ENCODE data around the gene KCND2. TPM values are rescaled to one million over a fixed set of nuclear protein-coding genes. Genes with fewer than 3 reads are reported as not detected.

The KCND2 gene
- total and polyA plus RNA-seq, 2 of the 8 experiments (the other 6 are each of a cell fraction or from before 2014, with no cell fraction given), result 4.6 to 7.7 TPM

DNA sequence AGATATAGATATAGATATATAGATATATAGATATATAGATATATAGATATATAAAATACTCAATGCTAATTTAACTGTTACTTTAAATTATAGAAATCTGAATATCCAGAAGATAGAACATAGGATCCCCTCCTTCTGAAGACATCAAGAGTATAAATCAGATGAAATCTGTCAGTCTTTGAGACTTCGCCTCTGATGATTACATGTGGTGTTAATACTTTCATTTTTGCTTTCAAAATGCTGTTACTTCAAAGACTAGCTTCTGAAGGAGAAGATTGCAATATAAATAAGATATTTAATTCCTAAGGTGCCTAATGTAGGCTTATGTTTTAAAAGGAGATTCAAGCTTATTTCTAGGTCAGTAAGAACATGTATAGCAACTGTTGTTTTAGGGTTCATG, 404.6 kb downstream of the KCND2 start:
- H2AFZ ChIP-seq (ENCODE audit: low read length), result no peak overlapping the region
- CTCF ChIA-PET (ENCODE audit: partially characterized antibody), result no interaction called here
- no peak overlapping the region for H3K18ac ChIP-seq (ENCODE audit: extremely low read depth, low read length)
- no peaks in the 10 kb centered on the region for H3K79me1 ChIP-seq (ENCODE audit: low read depth, low read length)
- H3K4me2 ChIP-seq (ENCODE audit: insufficient read depth in 1 of 2, low read depth in 2 of 2, low read length in 2 of 2), result no peak overlapping the region
- H3K23me2 ChIP-seq (ENCODE audit: low read depth, low read length), result no peaks in the 10 kb centered on the region
- H2BK120ac ChIP-seq (replicated peaks; ENCODE audit: low read depth, low read length), result no peak overlapping the region
- H2AK5ac ChIP-seq (ENCODE audit: low read depth, low read length), result no peak overlapping the region
- no peak overlapping the region for H4K5ac ChIP-seq (ENCODE audit: insufficient read length, low read depth, low read length)
- H3K79me2 ChIP-seq (ENCODE audit: control insufficient read depth in 1 of 2, insufficient read depth in 2 of 2, low read length in 2 of 2), result no peaks in the 10 kb centered on the region
- DNase-seq (ENCODE audit: low read depth in 1 of 2, low spot score in 2 of 2) (no peak), FAIRE-seq (no peak)
- H4K91ac ChIP-seq (replicated peaks; ENCODE audit: insufficient read length, low read length), result no peak overlapping the region
- H3K14ac ChIP-seq (ENCODE audit: insufficient read length), result no peak overlapping the region
- POLR2A ChIA-PET (ENCODE audit: partially characterized antibody), result no interaction called here
- 85% methylated on average over 1 of the region's 1 CpG; no CpG with 5 or more reads in 1 of the 2 experiments for WGBS, 2 experiments (ENCODE audit: extremely low coverage in 1 of 2, insufficient coverage in 1 of 2, insufficient read length in 1 of 2, insufficient replicate concordance in 2 of 2, low coverage in 1 of 2, low lambda C conversion rate in 2 of 2, missing lambda C conversion rate in 1 of 2)
- H2BK15ac ChIP-seq (ENCODE audit: low read length), result no peak overlapping the region
- H3K56ac ChIP-seq (replicated peaks; ENCODE audit: insufficient read length, low read depth, low read length), result no peak overlapping the region
- no peak overlapping the region for H2BK20ac ChIP-seq (ENCODE audit: low read length)
- H2BK5ac ChIP-seq (ENCODE audit: low read depth, low read length), result no peak overlapping the region
- H3K9ac ChIP-seq (replicated peaks in 1 of 4; ENCODE audit: extremely low read depth in 1 of 4, low read depth in 3 of 4, low read length in 3 of 4), result no peak overlapping the region
- no peaks in the 10 kb centered on the region for H3K4me1 ChIP-seq (replicated peaks in 1 of 4; ENCODE audit: control insufficient read depth in 3 of 4, insufficient read depth in 4 of 4, low read length in 3 of 4)
- no peak overlapping the region for H3K4me3 ChIP-seq (ENCODE audit: extremely low read depth in 1 of 4, insufficient read depth in 2 of 4, low read depth in 3 of 4, low read length in 4 of 4)
- no peak overlapping the region for H3K23ac ChIP-seq (ENCODE audit: insufficient read length)
- no peaks in the 10 kb centered on the region for H4K20me1 ChIP-seq (replicated peaks in 1 of 2; ENCODE audit: control insufficient read depth in 1 of 2, insufficient read depth in 2 of 2, low read length in 2 of 2)
- H3K9me3 ChIP-seq (ENCODE audit: insufficient read depth in 2 of 2, low read depth in 1 of 2, low read length in 1 of 2), result no peaks in the 10 kb centered on the region
- H3K36me3 ChIP-seq (ENCODE audit: control insufficient read depth in 2 of 4, insufficient read depth in 4 of 4, low read length in 3 of 4), result no peaks in the 10 kb centered on the region
- no peak overlapping the region for H4K8ac ChIP-seq (ENCODE audit: extremely low read depth, insufficient read depth, low read length)
- no peaks in the 10 kb centered on the region for H3K27me3 ChIP-seq (replicated peaks in 1 of 4; ENCODE audit: control insufficient read depth in 3 of 4, extremely low read depth in 1 of 4, insufficient read depth in 3 of 4, low read length in 3 of 4)
- H3K4ac ChIP-seq (replicated peaks; ENCODE audit: insufficient read length, low read depth, low read length), result no peak overlapping the region
- H2BK12ac ChIP-seq (ENCODE audit: low read depth, low read length), result no peak overlapping the region
- no peak overlapping the region for H3K27ac ChIP-seq (ENCODE audit: low read depth, low read length)
- TF ChIP-seq RAD21 (IDR thresholded peaks at IDR 0.05 in 1 of 2, conservative IDR thresholded peaks at IDR 0.05 in 1 of 2; ENCODE audit: low read depth in 2 of 2, low read length in 2 of 2), result no peak
- TF ChIP-seq TEAD4 (IDR thresholded peaks at IDR 0.05; ENCODE audit: low read depth, low read length), result no peak
- TF ChIP-seq, protein P1, sequence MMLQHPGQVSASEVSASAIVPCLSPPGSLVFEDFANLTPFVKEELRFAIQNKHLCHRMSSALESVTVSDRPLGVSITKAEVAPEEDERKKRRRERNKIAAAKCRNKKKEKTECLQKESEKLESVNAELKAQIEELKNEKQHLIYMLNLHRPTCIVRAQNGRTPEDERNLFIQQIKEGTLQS (IDR thresholded peaks at IDR 0.05; ENCODE audit: insufficient read depth, low read depth, low read length), result no peak
- no peak for TF ChIP-seq NANOG (IDR thresholded peaks at IDR 0.05; ENCODE audit: insufficient read depth, low read depth, low read length, poor library complexity, severe bottlenecking)
- TF ChIP-seq JUND (IDR thresholded peaks at IDR 0.05; ENCODE audit: low read length), result no peak
- no peak for TF ChIP-seq RFX5 (IDR thresholded peaks at IDR 0.05; ENCODE audit: borderline replicate concordance, low read depth, low read length)
- TF ChIP-seq, protein P2, sequence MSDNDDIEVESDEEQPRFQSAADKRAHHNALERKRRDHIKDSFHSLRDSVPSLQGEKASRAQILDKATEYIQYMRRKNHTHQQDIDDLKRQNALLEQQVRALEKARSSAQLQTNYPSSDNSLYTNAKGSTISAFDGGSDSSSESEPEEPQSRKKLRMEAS (IDR thresholded peaks at IDR 0.05), result no peak
- TF ChIP-seq ZNF274 (IDR thresholded peaks at IDR 0.05; ENCODE audit: borderline replicate concordance, extremely low read depth, low read length), result no peak
- no peak for TF ChIP-seq CBX8 (IDR thresholded peaks at IDR 0.05; ENCODE audit: borderline replicate concordance, low read depth, low read length)
- no peak for TF ChIP-seq EZH2 (IDR thresholded peaks at IDR 0.05; ENCODE audit: low read depth, low read length, severe bottlenecking)
- TF ChIP-seq, protein P3, sequence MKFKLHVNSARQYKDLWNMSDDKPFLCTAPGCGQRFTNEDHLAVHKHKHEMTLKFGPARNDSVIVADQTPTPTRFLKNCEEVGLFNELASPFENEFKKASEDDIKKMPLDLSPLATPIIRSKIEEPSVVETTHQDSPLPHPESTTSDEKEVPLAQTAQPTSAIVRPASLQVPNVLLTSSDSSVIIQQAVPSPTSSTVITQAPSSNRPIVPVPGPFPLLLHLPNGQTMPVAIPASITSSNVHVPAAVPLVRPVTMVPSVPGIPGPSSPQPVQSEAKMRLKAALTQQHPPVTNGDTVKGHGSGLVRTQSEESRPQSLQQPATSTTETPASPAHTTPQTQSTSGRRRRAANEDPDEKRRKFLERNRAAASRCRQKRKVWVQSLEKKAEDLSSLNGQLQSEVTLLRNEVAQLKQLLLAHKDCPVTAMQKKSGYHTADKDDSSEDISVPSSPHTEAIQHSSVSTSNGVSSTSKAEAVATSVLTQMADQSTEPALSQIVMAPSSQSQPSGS (IDR thresholded peaks at IDR 0.05; ENCODE audit: low read length), result no peak
- TF ChIP-seq SIRT6 (IDR thresholded peaks at IDR 0.05; ENCODE audit: low read length), result no peak
